Smooth muscle cell (in vitro differentiated cells): ENCODE data around the gene WDR37. TPM values are rescaled to one million over a fixed set of nuclear protein-coding genes. Genes with fewer than 3 reads are reported as not detected.

Experiments
- DNase-seq: peaks from one replicate; lab custom pipeline; 2025; ENCODE audit not compliant: unreplicated experiment; lab: John Stamatoyannopoulos, UW
- H2AFZ ChIP-seq: fragments of 200-600 bp; sonication (generic); 2 replicates; pipeline ENCODE4 v1.6.0; 2016; ENCODE audit warnings: antibody characterized with exemption, low read depth, mild to moderate bottlenecking
- H3F3A ChIP-seq: fragments of 200-600 bp; sonication (generic); 2 replicates; pipeline ENCODE4 v1.6.0; 2017; ENCODE audit warnings: antibody characterized with exemption, low read depth
- H3K27ac ChIP-seq: fragments of 200-600 bp; sonication (generic); 2 replicates; pipeline ENCODE4 v1.5.1; 2016; ENCODE audit warnings: low read depth, mild to moderate bottlenecking
- H3K27me3 ChIP-seq: fragments of 200-600 bp; sonication (generic); 2 replicates; pipeline ENCODE4 v1.6.1; 2016; ENCODE audit warnings: low read depth, mild to moderate bottlenecking
- H3K36me3 ChIP-seq: fragments of 200-600 bp; sonication (generic); 2 replicates; pipeline ENCODE4 v1.5.1; 2016; ENCODE audit warnings: low read depth
- H3K4me1 ChIP-seq: fragments of 200-600 bp; sonication (generic); 2 replicates; pipeline ENCODE4 v1.5.1; 2016; ENCODE audit warnings: low read depth
- H3K4me2 ChIP-seq: fragments of 200-600 bp; sonication (generic); 2 replicates; pipeline ENCODE4 v1.6.0; 2016; ENCODE audit warnings: mild to moderate bottlenecking
- H3K4me3 ChIP-seq: fragments of 200-600 bp; sonication (generic); 2 replicates; pipeline ENCODE4 v1.5.1; 2016; ENCODE audit warnings: mild to moderate bottlenecking
- H3K79me2 ChIP-seq: fragments of 200-600 bp; sonication (generic); 2 replicates; pipeline ENCODE4 v1.6.0; 2016; ENCODE audit warnings: low read depth, mild to moderate bottlenecking
- H3K9ac ChIP-seq: fragments of 200-600 bp; sonication (generic); 2 replicates; pipeline ENCODE4 v1.6.0; 2016; ENCODE audit warnings: low read depth
- H3K9me3 ChIP-seq: fragments of 200-600 bp; sonication (generic); replicated peaks from 2 replicates; pipeline ENCODE4 v1.5.1; 2016; ENCODE audit warnings: low read depth
- H4K20me1 ChIP-seq: fragments of 200-600 bp; sonication (generic); 2 replicates; pipeline ENCODE4 v1.6.0; 2016; ENCODE audit warnings: low read depth
- WGBS: methylation state at CpG from one replicate; pipeline ENCODE4 v1.1.7; 2016; ENCODE audit warnings: low lambda C conversion rate; 5-methylcytosine and 5-hydroxymethylcytosine counted together
- polyA plus RNA-seq: library from polyadenylated mRNA; unstranded; fragments of >200 nt; fragmentation: Nextera tagmentation; extraction: Ambion mirVana; gene quantifications from 2 replicates; pipeline ENCODE4 v1.2.1, GENCODE V29; 2016
- total RNA-seq: library from RNA; depleted of rRNA; stranded (reverse); fragments of >200 nt; gene quantifications from 2 replicates; pipeline ENCODE4 v1.2.3, GENCODE V29; 2014
- TF ChIP-seq, protein P1 (sequence below): fragments of 200-600 bp; sonication (generic); IDR thresholded peaks from 2 replicates; pipeline ENCODE4 v1.5.1; 2017; ENCODE audit warnings: borderline replicate concordance, mild to moderate bottlenecking, antibody characterized with exemption; ENCODE audit not compliant: insufficient read depth, poor library complexity, severe bottlenecking

WDR37 gene
- total and polyA plus RNA-seq, 2 experiments from 2014 or later = 10.5 to 10.7 TPM

DNA sequence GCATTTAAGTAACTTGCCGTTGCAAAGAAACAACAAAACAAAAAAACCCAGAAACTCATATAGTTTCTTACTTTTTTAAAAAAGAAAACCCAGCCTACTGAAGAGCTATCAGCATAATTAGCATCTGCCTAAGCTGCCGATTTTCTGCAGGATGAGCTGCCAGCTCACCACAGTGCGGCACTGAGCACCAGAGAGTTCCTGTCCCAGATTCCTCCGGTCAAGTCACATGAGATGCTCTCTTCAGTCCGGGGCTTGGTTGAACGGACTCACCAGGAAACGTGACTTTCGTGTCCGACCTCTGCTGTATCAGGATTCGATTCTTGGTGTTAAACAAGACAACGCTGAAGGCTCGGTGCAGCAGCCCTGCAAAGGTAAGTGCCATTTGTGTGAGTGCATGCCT lies 33.8 kb upstream of the WDR37 start:
- H3K4me3 ChIP-seq = no peak overlapping the region

DNA sequence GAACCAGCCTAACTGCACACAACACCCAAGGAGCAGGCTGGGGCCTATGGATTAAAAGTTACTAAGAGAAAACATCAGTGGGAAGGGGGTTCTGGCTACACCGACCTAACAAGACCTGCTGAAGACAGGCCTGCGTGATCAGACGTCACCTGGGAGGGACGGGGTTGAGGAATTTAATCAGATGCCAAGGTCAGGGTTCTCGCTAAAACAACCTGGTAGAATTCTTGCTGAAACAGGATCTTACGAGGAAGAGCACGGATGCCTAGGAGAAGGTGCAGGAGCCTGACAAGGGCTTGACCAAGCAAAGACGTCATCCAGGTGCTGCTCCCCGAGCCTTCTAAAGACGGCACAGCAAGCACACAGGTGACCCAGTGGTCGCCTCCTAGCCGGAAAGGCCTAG lies 32.1 kb upstream of the WDR37 start:
- no peaks in the 10 kb centered on the region for H3K79me2 ChIP-seq
- no peak overlapping the region for H3K4me2 ChIP-seq
- no peaks in the 10 kb centered on the region for H3K4me1 ChIP-seq
- TF ChIP-seq, protein P1, sequence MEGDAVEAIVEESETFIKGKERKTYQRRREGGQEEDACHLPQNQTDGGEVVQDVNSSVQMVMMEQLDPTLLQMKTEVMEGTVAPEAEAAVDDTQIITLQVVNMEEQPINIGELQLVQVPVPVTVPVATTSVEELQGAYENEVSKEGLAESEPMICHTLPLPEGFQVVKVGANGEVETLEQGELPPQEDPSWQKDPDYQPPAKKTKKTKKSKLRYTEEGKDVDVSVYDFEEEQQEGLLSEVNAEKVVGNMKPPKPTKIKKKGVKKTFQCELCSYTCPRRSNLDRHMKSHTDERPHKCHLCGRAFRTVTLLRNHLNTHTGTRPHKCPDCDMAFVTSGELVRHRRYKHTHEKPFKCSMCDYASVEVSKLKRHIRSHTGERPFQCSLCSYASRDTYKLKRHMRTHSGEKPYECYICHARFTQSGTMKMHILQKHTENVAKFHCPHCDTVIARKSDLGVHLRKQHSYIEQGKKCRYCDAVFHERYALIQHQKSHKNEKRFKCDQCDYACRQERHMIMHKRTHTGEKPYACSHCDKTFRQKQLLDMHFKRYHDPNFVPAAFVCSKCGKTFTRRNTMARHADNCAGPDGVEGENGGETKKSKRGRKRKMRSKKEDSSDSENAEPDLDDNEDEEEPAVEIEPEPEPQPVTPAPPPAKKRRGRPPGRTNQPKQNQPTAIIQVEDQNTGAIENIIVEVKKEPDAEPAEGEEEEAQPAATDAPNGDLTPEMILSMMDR = no peak
- H3K36me3 ChIP-seq = no peaks in the 10 kb centered on the region
- H3K27ac ChIP-seq = no peak overlapping the region
- DNase-seq = no peak
- no peaks in the 10 kb centered on the region for H3K9me3 ChIP-seq
- no peak overlapping the region for H3K4me3 ChIP-seq
- H3F3A ChIP-seq = no peaks in the 10 kb centered on the region
- no peak overlapping the region for H3K9ac ChIP-seq
- H2AFZ ChIP-seq = no peak overlapping the region
- no peaks in the 10 kb centered on the region for H3K27me3 ChIP-seq
- 97% methylated on average over 12 of the region's 12 CpGs for WGBS
- H4K20me1 ChIP-seq = no peaks in the 10 kb centered on the region

More for the DNA sequence above, 33.8 kb upstream of the WDR37 start:
- Histone ChIP-seq H3K27me3 (no peaks in the 10 kb centered on the region), H3K27ac (no peak overlapping the region), H3K4me1 (no peaks in the 10 kb centered on the region), H3K4me2 (no peak overlapping the region), H3K9me3 (no peaks in the 10 kb centered on the region), H2AFZ (no peak overlapping the region), H4K20me1 (no peaks in the 10 kb centered on the region), H3F3A (peaks cover 2% of the 10 kb centered on the region), H3K9ac (no peak overlapping the region), H3K79me2 (no peaks in the 10 kb centered on the region), H3K36me3 (peaks cover 5% of the 10 kb centered on the region)
- TF ChIP-seq, protein P1 = no peak
- DNase-seq = no peak
- WGBS = 92% methylated on average over 12 of the region's 12 CpGs

DNA sequence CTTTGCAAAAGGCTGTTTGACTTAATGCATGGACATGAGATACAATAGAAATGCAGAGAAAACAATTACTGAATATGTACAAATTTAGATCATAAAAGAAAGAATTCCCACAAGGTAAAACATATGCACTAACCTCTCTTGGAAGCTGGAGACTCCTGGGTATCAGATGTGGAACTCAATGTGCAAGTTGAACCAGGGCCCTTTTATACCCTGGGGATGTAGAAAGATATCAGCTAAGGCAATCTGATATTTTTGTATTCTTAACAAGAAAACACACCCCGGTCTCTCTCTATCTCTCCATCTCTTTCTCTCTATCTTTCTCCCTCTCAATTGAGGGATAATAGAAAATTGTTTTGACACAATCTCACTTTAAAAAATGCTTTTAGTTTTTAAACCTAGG lies 30.5 kb upstream of the WDR37 start, which contains the start of gene IDI2:
TSS of gene IDI2 (minus strand) at position 177 of the 400 bp plus-strand sequence. CDS start 1,136 bp downstream, outside the sequence.
- Histone ChIP-seq H3K4me2 (no peak within 1 kb of the TSS), H3K36me3 (no peaks in the 10 kb centered on the region), H3K27me3 (no peaks in the 10 kb centered on the region), H2AFZ (no peak within 1 kb of the TSS), H3K9ac (no peak within 1 kb of the TSS), H3K27ac (no peak within 1 kb of the TSS), H3K4me3 (no peak within 1 kb of the TSS), H3K9me3 (no peaks in the 10 kb centered on the region), H4K20me1 (no peaks in the 10 kb centered on the region), H3F3A (no peaks in the 10 kb centered on the region), H3K79me2 (no peaks in the 10 kb centered on the region), H3K4me1 (no peaks in the 10 kb centered on the region)
- DNase-seq = no peak
- 91% methylated on average over 1 of the region's 1 CpG for WGBS
- TF ChIP-seq, protein P1 = no peak

DNA sequence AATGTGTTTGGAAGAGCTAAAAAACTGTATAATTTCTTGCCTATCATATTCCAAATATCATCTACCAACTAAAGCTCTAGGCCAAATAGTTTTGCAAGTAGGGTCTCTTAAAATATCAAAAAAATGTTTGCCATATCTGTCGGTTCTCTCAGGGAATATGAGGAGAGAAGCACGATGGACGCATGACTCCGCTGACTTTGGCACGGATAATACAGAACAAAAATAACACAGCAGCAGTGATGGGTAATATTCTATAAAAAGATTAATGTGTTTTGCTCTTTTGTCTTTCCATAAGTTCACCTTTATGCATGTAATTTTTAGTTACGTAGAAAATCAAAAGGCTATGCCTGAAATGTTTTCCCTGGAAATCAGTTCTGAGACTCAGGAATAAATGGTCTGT lies 29.6 kb upstream of the WDR37 start:
- no peak for DNase-seq
- no peaks in the 10 kb centered on the region for H3K9me3 ChIP-seq
- H2AFZ ChIP-seq = no peak overlapping the region
- TF ChIP-seq, protein P1 = no peak
- no peak overlapping the region for H3K27ac ChIP-seq
- H3K36me3 ChIP-seq = no peaks in the 10 kb centered on the region
- 98% methylated on average over 6 of the region's 6 CpGs for WGBS
- H3K9ac ChIP-seq = no peak overlapping the region
- no peak overlapping the region for H3K4me3 ChIP-seq
- H3F3A ChIP-seq = no peaks in the 10 kb centered on the region
- no peak overlapping the region for H3K4me2 ChIP-seq
- H3K79me2 ChIP-seq = no peaks in the 10 kb centered on the region
- H3K27me3 ChIP-seq = no peaks in the 10 kb centered on the region
- H4K20me1 ChIP-seq = no peaks in the 10 kb centered on the region
- no peaks in the 10 kb centered on the region for H3K4me1 ChIP-seq
